ENCODE data around the gene CACUL1.
"Not testable (repeated sequence)": the region's sequence is repeated elsewhere in the genome, so short reads cannot be mapped to it uniquely, and the experiment has no call there.

The CACUL1 gene

DNA sequence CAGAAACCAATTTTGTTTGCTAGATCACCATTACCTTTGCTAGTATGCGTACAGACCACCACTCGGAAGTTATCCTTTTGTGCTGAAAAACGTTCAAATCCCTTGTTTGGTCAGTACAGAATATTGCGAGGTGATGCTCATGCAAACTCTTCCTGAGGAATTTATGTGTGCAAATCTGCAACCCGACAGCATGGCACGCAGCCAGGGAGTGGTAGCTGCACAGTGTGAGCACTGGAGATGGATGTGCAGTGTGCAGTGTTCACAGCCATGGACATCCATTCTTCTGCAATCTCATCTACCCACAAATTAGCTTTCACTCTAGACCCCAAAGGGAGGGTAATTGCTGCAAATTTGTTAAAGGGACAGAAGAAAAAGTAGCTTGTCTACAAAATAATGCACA lies 72.2 kb downstream of the CACUL1 start:
- DNase-seq: no peak

DNA sequence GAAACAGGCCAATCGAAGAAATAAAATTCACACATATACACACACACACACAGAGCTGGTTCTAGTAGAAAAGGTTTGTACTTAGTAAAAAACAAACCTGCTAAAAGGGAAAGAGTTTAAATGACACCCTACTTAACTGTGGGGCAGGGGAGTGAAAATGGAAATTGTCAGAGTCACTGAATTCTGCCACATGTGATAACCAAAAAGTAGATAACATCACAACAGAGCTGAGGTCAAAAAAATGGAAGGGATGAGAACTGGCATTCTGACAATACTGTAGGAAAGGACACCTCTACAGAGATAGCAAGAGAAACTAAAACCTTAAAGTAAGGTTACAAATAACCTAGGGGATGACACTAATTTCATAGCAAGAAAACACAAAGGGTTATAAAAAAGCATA lies 74.6 kb downstream of the CACUL1 start:
- DNase-seq: no peak

GRCh38 chr10:118674226-118674919 lies 80.4 kb downstream of the CACUL1 start:
- no peak for DNase-seq

DNA sequence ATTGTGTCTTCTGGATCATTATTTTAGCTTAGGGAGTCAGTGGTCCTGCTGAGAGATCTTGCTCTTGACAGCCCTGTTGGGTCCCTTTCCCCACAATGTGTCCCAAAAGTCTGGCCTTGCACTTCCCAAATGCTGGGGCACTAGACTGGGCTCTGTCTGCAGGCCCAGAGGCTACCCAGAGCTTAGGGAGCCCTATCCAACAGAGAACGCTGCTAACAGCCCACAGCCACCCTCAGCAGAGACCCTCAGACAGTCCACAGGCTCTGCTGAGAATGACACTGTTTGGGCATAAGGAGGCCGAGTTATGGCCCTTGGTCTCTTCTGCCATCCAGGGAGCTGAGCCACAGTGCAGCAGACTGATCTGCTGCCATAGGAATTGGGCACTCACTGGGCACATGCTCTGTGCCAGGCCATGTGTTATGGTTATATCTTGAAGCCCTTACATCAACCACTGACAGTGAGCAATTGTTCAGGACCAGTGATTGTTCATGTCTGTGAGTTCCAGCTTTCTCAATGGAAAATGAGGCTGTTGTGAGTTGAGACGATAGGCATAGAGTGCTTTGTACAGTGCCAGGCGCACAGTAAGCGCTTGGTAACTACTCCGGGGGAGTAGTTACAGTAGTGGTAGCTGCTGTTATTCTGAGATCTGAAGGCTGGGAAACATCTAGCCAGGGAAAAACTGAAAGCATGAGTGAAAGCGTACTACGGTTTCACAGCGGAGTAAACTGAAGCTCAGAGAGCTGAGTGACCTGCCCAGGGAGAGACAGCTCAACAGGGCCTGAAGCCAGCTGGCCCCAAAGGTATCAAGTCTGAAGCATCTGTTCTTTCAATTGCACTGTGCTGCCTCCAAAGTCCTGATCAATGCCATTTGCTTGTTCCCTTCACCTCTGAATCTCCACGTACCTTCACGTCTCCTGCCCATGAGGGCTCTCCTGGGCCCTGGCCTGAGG lies 81.7 kb downstream of the CACUL1 start:
- no peak for DNase-seq

GRCh38 chr10:118672153-118672552 lies 82.6 kb downstream of the CACUL1 start:
- no peak for DNase-seq

- not testable (repeated sequence) for DNase-seq
These were observed 83.5 kb downstream of the CACUL1 start for GRCh38 chr10:118671221-118671620.

GRCh38 chr10:118670472-118671124 lies 84.2 kb downstream of the CACUL1 start:
- DNase-seq: no peak

DNA sequence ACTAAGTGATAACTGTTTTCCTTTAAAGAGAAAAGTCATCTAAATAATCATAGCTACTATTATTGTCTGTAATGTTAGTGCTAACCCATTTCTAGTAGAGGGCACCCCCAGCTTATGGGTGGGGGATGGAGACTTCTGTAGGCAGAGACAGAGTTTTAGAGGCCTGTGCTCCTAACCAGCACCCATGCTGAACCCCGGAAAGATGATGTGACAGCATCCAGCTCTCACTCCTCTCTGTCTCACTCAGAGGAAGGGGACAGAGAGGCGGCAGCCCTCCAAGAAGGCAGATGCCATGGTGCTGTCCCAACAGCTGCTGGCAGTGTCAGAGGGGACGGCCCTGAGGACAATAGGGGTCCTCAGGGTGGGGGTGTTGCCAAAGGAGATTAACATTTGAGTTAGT lies 84.9 kb downstream of the CACUL1 start:
- no peak for DNase-seq

DNA sequence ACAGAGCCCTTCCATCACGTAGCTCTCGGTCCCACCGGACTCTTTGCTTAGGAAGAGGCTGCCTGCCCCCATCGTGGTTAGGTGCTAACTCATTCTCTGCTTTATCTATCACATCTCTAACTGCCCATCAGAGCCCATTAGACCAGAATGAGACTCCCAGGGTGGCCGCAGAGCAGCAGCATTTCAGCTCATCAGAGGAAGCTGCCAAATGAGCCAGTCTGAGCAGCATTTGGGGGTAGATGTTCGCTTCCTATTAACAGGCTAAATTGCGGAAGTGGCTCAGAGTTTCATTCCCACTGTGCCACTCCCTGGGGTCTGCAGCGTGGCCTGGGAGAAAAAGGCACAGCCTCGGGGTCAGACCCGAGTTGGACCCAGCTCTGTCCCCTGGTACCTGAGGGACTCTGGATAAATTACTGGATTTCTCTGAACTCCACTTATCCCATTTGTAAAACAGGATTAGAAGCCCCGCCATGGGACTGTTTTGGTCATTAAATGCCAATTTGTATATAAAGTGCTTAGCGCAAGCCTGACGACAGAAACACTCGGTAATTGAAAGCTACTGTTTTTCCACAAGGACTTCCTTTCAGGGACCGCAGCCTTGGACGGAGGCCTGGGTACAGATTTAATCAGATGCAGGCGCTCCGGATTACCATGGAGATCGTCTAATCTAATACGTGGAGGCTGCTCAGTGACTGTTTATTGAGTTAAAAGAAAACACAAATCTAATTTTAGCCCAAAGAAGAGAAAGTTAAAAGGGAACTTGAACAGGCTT lies 85.6 kb downstream of the CACUL1 start:
- DNase-seq: no peak

DNA sequence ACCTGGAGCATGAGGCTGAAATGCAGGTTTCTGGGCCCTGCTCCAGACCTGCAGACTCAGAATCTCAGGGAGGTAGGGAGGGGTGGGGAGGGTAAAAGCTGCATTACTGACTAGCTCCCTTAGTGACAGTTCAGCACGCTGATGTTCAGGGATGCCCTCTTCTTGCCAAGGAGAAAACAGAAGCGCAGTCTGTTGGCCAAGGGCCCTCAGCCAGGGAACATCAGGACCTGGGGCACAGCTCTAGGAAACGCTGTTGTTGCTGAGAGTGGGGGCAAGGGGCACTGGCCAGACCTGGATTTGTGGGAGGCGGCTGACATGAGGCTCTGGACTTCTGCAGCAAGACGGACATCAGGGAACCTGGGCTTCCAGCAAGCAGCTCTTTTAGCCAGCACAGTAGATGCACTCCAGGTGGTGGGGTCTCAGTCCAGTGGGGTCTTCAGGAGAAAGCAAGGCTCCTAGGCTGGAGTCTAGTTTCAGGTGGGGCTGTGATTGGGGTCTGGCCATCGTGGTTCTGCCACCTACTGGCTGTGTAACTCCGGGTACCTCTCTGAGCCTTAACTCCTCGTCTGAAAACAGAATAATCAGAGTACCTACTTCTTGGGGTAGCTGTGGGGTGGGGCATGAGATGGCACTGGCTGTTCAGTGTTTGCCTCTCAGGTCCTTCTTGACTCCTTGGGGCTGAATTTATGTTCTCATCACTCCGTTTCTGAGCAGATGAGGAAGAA lies 86.4 kb downstream of the CACUL1 start:
- DNase-seq: no peak

GRCh38 chr10:118667732-118668131 lies 87.0 kb downstream of the CACUL1 start:
- DNase-seq: no peak

GRCh38 chr10:118666350-118666749 lies 88.4 kb downstream of the CACUL1 start:
- no peak for DNase-seq

DNA sequence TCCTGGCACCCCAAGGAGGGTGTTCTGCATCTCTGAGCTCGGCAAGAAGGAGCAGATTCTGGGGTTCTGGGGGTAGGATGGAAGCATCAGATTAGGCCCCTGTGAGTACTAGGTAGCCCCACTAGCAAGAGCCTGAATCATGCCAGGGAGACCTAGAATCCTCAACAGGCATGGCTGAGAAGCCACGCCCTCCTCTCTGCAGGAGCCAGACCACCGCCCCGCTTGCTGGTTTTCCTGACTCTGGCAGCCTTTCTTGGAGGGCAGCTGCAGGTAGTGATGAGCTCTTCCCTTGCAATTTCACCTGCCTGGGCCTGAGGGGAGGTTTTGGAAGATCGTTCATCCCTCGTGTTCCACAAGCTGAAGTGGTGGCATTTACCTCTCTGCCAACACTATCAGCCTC lies 90.4 kb downstream of the CACUL1 start:
- DNase-seq: no peak

DNA sequence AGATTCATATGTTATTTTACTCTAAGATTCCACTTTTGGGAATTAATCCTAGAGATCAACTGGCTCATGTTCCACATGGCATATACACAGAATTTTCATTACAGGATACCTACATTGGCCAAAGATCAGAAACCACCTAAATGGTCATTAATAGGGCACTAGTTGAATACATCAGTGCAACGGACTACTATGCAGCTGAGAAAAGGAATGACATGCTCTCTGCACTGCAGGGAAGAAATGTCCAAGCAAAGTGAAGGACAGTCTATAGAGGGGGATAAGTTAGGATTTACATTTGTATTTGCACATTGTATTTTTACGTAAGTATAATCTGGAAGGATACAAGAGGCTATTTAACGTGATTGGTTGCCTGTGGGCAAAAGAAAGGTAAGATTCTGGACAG lies 91.6 kb downstream of the CACUL1 start:
- DNase-seq: no peak

DNA sequence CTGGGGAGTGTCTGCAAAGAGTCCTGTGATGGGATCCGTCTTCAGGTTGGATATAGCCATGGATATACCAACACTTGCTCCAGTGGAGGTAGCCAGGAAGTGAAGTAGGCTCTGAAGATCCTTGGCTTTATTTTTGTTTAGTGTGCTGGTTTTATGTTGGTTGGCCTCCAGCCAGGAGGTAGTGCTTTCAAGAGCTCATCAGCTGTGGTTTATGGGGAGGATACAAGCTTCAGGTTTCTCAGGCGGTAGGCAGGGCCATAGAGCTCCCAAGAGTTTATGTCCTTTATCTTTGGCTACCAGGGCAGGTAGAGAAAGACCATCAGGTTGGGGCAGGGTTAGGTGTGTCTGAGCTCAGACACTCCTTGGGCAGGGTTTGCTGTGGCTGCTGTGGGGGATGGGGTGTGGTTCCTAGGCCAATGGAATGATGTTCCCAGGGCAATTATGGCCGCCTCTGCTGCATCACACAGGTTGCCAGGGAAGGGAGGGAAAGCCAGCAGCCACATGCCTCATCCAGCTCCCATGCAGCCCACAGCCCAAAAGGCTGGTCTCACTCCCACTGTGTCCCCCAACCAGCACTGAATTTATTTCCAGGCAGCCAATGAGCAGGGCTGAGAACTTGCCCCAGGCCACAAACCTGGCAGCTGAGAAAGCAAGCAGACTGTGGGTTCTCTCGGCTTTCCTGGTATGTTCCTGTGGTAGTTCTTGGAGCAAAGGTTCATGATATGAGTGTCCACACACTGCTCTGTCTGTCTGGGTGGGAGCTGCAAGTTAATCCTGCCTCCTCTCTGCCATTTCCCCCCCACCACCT lies 92.3 kb downstream of the CACUL1 start:
- no peak for DNase-seq

- DNase-seq: no peak
These were observed 96.0 kb downstream of the CACUL1 start for GRCh38 chr10:118658762-118659161.

DNA sequence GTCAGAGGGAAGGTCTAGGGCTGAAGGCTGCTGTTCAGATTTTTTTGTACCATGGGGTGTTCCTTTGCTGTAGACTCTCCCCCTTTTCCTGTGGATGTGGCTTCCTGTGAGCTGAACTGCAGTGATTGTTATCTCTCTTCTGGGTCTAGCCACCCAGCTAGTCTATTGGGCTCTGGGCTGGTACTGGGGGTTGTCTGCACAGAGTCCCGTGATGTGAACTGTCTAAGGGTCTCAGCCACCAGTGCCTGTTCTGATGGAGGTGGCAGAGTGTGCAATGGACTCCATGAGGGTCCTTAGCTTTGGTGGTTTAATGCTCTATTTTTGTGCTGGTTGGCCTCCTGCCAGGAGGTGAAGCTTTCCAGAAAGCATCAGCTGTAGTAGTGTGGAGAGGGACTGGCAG lies 96.6 kb downstream of the CACUL1 start:
- DNase-seq: not testable (repeated sequence)

DNA sequence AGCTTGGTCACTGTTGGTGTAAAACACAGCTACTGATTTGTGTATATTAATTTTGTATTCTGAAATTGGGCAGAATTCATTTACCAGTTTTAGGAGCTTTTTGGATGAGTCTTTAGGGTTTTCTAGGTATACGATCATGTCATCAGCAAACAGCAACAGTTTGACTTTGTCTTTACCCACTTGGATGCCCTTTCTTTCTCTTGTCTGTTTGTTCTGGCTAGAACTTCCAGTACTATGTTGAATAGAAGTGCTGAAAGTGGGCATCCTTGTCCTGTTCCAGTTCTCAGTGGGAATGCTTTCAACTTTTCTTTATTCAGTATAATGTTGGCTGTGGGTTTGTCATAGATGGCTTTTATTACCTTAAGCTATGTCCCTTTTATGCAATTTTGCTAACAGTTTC lies 109.5 kb downstream of the CACUL1 start:
- not testable (repeated sequence) for DNase-seq

GRCh38 chr10:118642228-118642627 lies 112.5 kb downstream of the CACUL1 start:
- DNase-seq: no peak

- DNase-seq: no peak
These were observed 116.1 kb downstream of the CACUL1 start for GRCh38 chr10:118638680-118639079.
